AG04449 (cell line): ENCODE data around the gene HSPA4L.

Experiments
- CTCF ChIA-PET: fragments of 350-600 bp; formaldehyde crosslinking; extraction: SDS; loops from one replicate; lab custom pipeline; 2021; ENCODE audit warnings: antibody characterized with exemption; lab: Yijun Ruan, JAX
- POLR2A ChIA-PET: fragments of 400-600, 350-600 bp; formaldehyde crosslinking; extraction: SDS; loops from one replicate; lab custom pipeline; 2020; ENCODE audit warnings: antibody characterized with exemption, inconsistent platforms; lab: Yijun Ruan, JAX
- DNase-seq: peaks from one replicate; pipeline ENCODE4 v3.0.0-alpha.2; 2010; ENCODE audit warnings: low read depth, low spot score
- H3K4me3 ChIP-seq: 2 replicates; pipeline ENCODE4 v1.5.1; 2011; ENCODE audit warnings: low read depth, mild to moderate bottlenecking, control low read depth, low read length
- TF ChIP-seq, protein P1 (sequence below): IDR thresholded peaks from one replicate; pipeline ENCODE4 v1.5.1; 2011; ENCODE audit warnings: mild to moderate bottlenecking, moderate library complexity, low read length, control low read depth, inconsistent platforms; ENCODE audit not compliant: insufficient read depth; ENCODE audit errors: missing control alignments

HSPA4L gene

DNA sequence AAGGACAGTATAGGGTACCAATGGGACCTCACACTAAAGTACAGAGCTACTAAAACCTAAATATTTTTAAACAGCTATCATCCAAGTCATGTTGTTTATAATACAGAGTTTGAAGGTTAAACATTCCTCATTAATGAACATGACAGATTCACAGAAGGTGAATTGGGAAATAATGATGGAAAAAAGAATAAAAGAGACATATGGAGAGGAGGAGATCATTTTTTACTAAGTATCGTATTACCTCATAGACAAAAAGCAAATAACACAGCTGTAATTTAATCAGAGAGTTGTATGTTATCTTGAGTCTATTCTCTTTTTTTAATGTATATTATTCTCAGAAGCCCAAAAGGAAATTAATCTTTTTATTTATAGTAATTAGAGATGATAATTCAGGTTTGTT lies 106.4 kb downstream of the HSPA4L start:
- no peak overlapping the region for H3K4me3 ChIP-seq
- no peak for DNase-seq
- TF ChIP-seq, protein P1, sequence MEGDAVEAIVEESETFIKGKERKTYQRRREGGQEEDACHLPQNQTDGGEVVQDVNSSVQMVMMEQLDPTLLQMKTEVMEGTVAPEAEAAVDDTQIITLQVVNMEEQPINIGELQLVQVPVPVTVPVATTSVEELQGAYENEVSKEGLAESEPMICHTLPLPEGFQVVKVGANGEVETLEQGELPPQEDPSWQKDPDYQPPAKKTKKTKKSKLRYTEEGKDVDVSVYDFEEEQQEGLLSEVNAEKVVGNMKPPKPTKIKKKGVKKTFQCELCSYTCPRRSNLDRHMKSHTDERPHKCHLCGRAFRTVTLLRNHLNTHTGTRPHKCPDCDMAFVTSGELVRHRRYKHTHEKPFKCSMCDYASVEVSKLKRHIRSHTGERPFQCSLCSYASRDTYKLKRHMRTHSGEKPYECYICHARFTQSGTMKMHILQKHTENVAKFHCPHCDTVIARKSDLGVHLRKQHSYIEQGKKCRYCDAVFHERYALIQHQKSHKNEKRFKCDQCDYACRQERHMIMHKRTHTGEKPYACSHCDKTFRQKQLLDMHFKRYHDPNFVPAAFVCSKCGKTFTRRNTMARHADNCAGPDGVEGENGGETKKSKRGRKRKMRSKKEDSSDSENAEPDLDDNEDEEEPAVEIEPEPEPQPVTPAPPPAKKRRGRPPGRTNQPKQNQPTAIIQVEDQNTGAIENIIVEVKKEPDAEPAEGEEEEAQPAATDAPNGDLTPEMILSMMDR, result no peak
- ChIA-PET CTCF (no interaction called here), POLR2A (no interaction called here)

DNA sequence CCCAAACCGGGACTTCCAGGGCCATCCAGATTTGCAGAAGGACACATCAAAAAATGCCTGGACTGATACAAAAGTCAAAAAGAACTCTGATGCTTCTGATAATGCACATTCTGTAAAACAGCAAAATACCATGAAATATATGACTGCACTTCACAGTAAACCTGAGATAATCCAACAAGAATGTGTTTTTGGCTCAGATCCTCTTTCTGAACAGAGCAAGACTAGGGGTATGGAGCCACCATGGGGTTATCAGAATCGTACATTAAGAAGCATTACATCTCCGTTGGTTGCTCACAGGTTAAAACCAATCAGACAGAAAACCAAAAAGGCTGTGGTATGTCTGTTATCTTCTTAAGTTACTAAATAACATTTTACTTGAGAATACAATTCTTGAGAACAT lies 107.8 kb downstream of the HSPA4L start:
- CTCF ChIA-PET, result no interaction called here
- DNase-seq, result no peak
- POLR2A ChIA-PET, result no interaction called here
- TF ChIP-seq, protein P1, result no peak
- no peak overlapping the region for H3K4me3 ChIP-seq
